ENCODE data around the gene KAT14. TPM values are rescaled to one million over a fixed set of nuclear protein-coding genes. Genes with fewer than 3 reads are reported as not detected.
"Not testable (repeated sequence)": the region's sequence is repeated elsewhere in the genome, so short reads cannot be mapped to it uniquely, and the experiment has no call there.

KAT14 gene
- total RNA-seq, 1 experiment from 2014 or later, result 15.2 TPM

DNA sequence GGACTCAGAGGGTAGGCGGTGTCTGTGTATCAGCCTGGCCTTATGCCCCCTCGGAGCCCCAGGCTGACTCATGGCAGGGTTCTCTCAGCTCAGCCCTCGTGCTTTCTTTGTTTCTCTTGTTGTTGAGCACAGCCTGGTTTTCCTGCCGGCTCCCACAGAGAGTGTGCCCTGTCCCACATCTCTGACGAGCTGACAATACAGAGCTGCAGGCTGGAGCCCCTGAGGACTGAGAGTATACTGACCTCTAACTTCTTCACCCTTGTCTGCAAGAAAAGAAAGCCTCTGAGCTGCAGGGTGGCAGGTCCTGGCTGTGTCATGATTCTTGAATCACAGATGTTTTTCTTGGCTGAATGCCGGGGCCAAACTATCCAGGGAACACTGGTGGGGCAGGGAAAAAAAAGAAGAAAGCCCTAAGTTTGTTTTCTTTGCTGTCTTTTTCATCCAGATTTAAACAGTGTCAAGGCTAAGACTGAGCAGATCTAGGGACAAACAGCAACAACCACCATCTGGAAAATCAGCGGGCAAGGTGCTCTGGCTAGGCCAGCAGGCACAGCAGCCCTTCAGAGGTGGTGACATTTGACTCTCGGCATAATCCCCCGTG, 87.4 kb downstream of the KAT14 start:
- DNase-seq (ENCODE audit: low spot score), result peak; percentile 61

DNA sequence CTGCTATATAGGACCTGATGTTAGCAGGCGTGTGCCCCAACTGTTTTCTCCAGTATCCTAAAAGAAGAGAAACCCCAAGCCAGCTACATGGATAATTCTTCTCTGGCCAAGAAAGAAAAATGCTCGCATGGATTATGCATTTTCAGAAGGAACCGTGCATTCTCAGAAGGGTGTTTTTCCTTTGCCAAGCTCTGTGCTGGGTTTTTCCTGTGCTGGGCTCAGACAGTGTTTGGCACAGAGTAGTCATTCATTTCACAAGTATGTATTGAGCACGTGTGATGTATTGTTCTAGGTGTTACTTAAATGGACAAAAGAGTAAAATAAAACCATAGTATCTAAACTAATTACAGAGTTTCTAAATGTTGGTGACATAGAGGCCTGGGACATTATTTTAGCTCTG, 88.0 kb downstream of the KAT14 start:
- DNase-seq (ENCODE audit: low spot score), result no peak

DNA sequence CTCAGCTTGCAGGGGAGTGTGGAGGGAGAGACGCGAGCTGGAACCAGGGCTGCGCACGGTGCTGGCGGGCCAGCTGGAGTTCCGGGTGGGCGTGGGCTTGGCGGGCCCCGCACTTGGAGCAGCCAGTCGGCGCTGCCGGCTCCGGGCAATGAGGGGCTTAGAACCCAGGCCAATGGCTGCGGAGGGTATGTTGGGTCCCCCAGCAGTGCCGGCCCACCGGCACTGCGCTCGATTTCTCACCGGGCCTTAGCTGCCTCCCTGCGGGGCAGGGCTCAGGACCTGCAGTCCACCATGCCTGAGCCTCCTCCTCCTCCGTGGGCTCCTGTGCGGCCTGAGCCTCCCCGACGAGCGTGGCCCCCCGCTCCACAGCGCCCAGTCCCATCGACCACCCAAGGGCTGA, 89.1 kb downstream of the KAT14 start:
- not testable (repeated sequence) for DNase-seq (ENCODE audit: low spot score)

DNA sequence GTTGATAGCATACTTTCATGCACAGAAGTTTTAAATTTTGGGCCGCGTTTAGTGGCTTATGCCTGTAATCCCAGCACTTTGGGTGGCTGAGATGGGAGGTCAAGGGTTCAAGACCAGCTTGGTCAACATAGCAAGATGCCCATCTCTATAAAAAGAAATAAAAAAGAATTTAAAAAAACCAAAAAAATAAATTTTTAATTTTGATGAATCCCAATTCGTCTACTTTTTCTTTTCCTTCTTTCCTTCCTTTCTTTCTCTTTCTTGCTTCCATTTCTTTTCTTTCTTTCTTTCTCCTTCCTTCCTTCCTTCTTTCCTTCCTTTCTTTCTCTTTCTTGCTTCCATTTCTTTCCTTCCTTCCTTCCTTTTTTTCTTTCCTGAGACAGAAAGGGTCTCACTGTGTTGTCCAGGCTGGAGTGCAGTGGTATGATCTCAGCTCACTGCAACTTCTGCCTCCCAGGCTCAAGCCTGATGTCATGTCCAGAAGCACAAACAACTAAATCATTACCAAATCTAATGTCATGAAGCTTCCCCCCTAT, 95.8 kb downstream of the KAT14 start:
- DNase-seq (ENCODE audit: low spot score), result no peak

Other genes with a start within 250 kb of the KAT14 start
- gene SNX5, start 169.1 kb upstream of the KAT14 start, total RNA-seq (2014; rRNA removed; shearing (Covaris generic)), result 85.0 and 114 TPM in 2 replicates
- 9.5 and 12.0 TPM in 2 replicates for gene MGME1, start 168.8 kb upstream of the KAT14 start, total RNA-seq (2014; rRNA removed; shearing (Covaris generic))
- 0.47 and 1.5 TPM in 2 replicates for gene OVOL2, start 79.9 kb upstream of the KAT14 start, total RNA-seq (2014; rRNA removed; shearing (Covaris generic))
- 17.0 and 20.3 TPM in 2 replicates for gene PET117, start within 50 bp of the KAT14 start, total RNA-seq (2014; rRNA removed; shearing (Covaris generic))
- 9.5 and 10.8 TPM in 2 replicates for gene ZNF133, start 150.7 kb downstream of the KAT14 start, total RNA-seq (2014; rRNA removed; shearing (Covaris generic))

All from H4 (cell line).